GM18519 (cell line): ENCODE data around the gene FOXP1.
"Not testable (repeated sequence)": the region's sequence is repeated elsewhere in the genome, so short reads cannot be mapped to it uniquely, and the experiment has no call there.

Experiments used
- ATAC-seq: cut with Tn5 transposase; IDR thresholded peaks from one replicate; pipeline ENCODE4 v1.9.1; 2021; ENCODE audit warnings: mild to moderate bottlenecking, moderate library complexity; ENCODE audit not compliant: unreplicated experiment, low FRiP score

The FOXP1 gene

DNA sequence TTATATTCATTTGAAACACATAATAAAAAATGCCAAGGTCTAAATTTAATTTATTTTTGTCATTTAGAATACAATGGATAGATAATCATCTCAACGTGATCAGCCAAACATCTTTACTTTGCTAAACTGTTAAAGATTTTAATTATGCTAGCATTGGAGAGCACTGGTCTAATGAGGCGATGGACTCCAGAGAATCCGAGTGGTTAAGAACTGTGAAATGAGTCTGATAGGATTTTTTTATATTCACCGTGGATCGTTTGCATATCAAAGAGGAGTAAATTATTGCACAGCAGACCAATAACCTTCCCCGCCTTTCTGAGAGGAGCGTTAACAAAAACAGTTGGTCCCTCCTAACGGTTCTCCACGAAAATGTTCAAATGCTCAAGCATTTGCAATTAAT, 540.8 kb downstream of the FOXP1 start:
- ATAC-seq: no peak

DNA sequence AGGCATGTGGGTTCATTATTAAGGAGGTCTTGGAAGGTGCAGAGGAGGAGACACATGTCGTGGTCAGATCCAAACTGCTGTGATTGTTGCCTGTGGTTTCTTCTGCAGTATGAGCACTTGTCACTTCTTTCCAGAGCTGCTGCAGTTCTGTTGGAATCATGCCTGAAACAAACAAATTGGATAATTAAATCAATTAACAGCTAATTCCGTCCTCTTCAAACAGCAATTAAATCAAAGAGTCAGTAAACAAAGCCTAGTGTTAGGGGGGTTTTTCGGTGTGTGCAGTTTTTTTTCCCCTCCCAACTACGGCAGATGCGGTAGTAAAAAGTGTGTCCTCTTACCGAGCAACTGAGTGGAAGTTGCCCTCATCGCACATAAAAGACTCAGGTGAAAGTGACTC, 542.2 kb downstream of the FOXP1 start:
- no peak for ATAC-seq

DNA sequence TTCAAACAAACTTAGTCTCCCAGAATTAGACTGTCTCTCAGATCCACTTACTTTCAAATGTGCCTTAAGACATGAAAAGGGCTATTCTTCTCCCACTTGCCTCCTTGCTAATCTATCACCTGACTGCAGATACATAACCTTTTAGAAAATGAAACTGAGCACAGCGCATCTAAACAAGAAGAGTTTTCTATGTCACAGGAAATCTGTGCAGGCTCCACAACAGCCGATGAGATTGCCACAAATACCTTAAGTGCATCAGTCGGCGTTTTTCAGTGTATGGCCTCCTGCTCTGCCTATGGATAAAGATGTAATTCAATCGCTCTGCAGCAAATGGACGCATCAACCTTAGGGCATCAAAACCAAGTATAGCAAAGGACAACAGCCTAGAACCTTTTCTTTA, 544.2 kb downstream of the FOXP1 start:
- ATAC-seq: no peak

- no peak for ATAC-seq
Observed at GRCh38 chr3:71037775-71038174, 545.8 kb downstream of the FOXP1 start.

GRCh38 chr3:71035886-71036285, 547.6 kb downstream of the FOXP1 start:
- no peak for ATAC-seq

- ATAC-seq: no peak
Observed at GRCh38 chr3:71035314-71035713, 548.2 kb downstream of the FOXP1 start.

GRCh38 chr3:71033681-71034220, 549.8 kb downstream of the FOXP1 start:
- ATAC-seq: no peak

- ATAC-seq: peak; percentile 68
Observed at GRCh38 chr3:71031914-71032521, 551.5 kb downstream of the FOXP1 start.

DNA sequence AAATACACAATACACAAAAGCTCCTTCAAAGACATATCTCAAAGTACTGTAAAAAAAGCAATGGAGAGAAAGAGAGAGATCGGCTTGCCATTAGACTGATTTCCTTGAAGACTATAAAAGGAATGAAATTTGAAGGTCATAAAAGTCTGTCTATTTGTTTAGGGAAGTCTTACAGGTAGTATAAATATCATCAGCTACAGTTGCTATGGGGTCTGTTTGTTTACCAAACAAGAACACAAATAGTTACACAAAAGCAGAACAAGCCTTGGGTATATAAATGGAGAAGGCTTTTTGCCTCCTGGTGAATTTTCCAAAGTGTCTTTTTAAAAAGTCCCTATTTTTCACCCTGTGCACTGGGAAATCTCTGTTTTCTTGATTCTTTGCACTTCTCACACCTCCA, 552.3 kb downstream of the FOXP1 start:
- ATAC-seq: no peak

- ATAC-seq: no peak
Observed at GRCh38 chr3:71030748-71031147, 552.8 kb downstream of the FOXP1 start.

DNA sequence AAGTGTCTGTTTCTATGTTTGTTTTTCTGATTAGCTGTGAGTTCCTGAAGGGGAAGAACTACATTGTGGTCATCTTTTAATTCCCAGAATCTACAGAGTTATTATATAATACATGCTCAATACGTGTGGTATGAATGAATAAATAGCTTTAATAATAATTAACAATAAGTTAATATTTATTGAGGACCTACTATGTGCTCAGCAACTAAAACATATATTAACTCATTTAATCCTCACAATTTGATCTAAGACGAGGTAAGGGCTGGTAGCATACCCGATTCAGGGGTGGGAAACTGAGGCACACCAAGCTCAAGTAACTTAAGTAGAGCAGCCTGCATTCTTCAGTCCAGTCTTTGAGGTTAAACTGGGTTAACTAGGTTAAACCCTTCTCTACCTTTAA, 553.8 kb downstream of the FOXP1 start:
- ATAC-seq: no peak

GRCh38 chr3:71028802-71029201, 554.7 kb downstream of the FOXP1 start:
- no peak for ATAC-seq

GRCh38 chr3:71028184-71028583, 555.3 kb downstream of the FOXP1 start:
- ATAC-seq: no peak

DNA sequence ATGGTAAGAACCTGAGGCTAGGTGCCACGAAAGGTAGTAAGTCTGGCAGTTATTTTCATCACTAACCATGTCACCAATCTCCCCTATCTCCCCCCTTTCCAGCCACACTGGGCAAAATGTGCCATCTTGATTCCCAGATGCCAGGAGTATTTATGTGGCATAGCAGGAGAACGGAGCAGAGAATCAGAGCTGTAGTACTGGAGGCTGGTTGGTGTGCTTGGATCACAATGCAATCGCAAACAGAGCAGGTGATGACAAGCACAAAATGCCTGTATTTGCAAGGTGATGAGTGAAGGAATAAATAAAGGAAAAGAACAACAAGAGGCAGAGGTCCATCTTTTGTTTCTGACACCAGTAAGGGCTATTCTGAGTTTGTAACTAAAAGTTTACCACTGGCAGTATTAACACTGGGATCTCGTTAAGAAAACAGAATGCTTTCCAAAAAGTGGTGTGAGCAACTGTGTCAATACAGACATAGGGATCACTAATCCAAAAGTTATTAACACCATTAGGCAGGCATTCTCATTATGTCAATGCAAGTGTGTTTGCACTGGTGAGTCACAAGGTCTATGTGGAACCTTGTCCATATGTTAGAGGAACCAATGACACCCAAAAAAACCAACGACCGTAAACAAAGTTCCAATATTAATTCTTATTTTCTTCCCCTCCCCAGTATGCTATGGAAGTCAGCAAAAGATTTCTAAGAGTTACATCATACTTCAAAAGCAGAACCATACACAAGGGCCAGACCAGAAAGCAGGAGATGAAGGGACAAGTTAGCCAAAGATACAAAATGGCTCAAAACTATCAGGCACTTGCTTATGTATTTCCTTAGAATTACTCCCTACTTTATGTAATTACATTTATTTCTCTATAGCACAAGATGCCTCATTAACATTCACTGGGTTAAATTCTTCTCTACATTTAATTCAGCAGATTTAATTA, 556.6 kb downstream of the FOXP1 start:
- ATAC-seq: no peak

- ATAC-seq: no peak
Observed at GRCh38 chr3:71025516-71025915, 558.0 kb downstream of the FOXP1 start.

DNA sequence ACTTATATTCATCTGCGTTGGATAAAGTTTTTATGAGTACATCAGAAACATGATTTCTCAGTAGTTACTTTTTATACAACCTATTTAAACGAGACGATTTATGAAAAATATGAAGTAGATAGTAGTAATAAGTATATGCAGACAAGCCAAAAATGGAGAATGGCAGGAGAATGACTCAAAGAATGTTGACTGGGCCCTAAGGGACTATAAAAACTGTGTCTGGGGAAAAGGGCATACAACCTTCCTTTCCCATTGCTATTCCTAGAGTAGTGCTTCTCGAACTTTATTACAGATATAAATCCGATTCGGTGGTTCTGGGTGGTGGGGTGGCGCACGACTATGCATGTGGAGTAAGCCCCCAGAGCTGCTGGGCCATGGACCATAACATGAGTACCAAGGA, 558.5 kb downstream of the FOXP1 start:
- no peak for ATAC-seq

DNA sequence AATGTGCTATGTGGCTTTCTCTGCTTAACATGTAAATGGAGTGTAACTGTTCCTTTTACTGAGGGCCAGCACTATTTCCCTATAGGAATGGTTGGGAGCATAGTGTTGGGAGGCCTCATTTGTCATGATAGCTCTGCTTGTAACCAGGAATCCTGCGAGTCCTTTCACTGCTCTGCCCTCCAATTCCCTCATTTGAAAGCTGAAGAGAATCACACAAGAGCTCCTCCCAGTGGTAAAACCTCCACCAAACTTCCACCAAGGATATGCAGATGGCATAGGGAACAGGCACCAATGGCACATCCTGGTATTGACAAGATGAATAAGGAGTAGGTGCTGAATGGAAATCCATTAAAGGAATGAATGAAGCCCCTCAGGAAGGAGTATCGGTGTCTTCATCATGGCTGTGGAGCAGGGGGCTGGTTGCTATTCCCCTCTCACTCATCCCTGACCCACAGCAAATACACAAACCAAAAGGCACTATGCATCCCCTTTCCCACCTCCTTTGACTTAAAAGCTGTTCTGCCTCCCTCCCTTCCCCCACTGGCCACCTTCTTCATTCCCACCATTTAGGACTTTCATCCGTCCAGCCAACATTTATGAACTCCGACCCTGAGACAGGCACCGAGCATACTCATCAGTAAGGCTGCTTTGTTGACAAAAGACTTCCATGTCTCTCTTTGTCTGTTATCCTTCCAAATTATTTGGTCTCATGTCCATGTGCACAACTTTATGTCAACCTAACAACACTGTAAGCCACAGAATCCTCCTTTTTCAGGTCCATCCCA, 560.8 kb downstream of the FOXP1 start:
- no peak for ATAC-seq

GRCh38 chr3:71018799-71019198, 564.7 kb downstream of the FOXP1 start:
- no peak for ATAC-seq

DNA sequence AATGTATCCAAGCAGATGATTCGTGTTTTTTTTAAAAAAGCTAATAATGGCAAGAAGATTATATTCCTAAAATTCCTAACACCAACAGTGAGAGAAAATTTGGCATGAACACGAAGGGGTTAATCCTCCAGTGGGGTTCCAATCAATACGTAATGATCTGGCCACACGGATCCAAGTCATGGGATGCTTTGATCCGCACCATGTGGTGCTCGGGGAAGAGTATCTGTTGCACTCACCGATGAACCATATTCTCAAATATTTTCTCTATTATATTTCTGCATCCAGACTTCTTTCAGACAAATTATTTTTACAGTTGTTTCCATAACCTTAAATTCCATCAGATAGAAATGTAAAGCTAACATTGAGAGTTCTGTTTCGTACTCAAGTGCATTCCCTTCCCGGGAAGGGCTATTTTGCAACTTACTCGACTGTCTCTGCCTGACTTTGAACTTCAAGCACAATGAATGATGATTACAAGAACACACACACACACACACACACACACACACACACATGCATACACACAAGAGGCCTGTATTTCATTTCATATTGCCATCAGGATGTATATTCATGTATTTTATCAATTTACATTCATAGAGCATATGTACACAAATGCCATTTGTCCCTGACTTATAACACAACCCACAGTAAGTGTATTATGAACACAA, 567.2 kb downstream of the FOXP1 start:
- no peak for ATAC-seq

DNA sequence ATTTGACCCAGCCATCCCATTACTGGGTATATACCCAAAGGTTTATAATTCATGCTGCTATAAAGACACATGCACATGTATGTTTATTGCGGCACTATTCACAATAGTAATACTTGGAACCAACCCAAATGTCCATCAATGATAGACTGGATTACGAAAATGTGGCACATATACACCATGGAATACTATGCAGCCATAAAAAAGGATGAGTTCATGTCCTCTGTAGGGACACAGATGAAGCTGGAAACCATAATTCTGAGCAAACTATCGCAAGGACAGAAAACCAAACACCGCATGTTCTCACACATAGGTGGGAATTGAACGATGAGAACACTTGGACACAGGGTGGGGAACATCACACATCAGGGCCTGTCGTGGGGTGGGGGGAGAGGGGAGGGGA, 568.9 kb downstream of the FOXP1 start:
- not testable (repeated sequence) for ATAC-seq
